HG03175 (cell line): ENCODE measurements around the gene BEST1.
"Not testable (repeated sequence)": the region's sequence is repeated elsewhere in the genome, so short reads cannot be mapped to it uniquely, and the experiment has no call there.

Source experiments
- ATAC-seq: cut with Tn5 transposase; IDR thresholded peaks from one replicate; pipeline ENCODE4 v1.9.1; 2021; ENCODE audit warnings: mild to moderate bottlenecking, moderate library complexity; ENCODE audit not compliant: unreplicated experiment

Gene BEST1

GRCh38 chr11:61963282-61964057 is 13.3 kb downstream of the BEST1 start:
- no peak for ATAC-seq

GRCh38 chr11:61964058-61964665 is 14.0 kb downstream of the BEST1 start:
- no peak for ATAC-seq

GRCh38 chr11:61964666-61965271 is 14.6 kb downstream of the BEST1 start:
- ATAC-seq = not testable (repeated sequence)

- ATAC-seq = no peak
These were observed 16.6 kb downstream of the BEST1 start for GRCh38 chr11:61966734-61967115.

- peak; percentile 52 for ATAC-seq
These were observed 17.2 kb downstream of the BEST1 start, which contains the start of gene FTH1 for GRCh38 chr11:61967116-61967923. Gene FTH1, minus strand, starts transcription at chr11:61967634. Its CDS starts 209 bp downstream, at chr11:61967425.

GRCh38 chr11:61967924-61968757 is 18.0 kb downstream of the BEST1 start:
- ATAC-seq = peak; percentile 31

- no peak for ATAC-seq
These were observed 18.7 kb downstream of the BEST1 start for GRCh38 chr11:61968758-61969390.

GRCh38 chr11:61969391-61969758 is 19.2 kb downstream of the BEST1 start:
- no peak for ATAC-seq

GRCh38 chr11:61969838-61970662 is 19.9 kb downstream of the BEST1 start:
- no peak for ATAC-seq

- ATAC-seq = no peak
These were observed 21.3 kb downstream of the BEST1 start for GRCh38 chr11:61971248-61972111.

- no peak for ATAC-seq
These were observed 22.0 kb downstream of the BEST1 start for GRCh38 chr11:61972112-61972671.

GRCh38 chr11:61972672-61973475 is 22.7 kb downstream of the BEST1 start:
- no peak for ATAC-seq

- ATAC-seq = no peak
These were observed 23.5 kb downstream of the BEST1 start for GRCh38 chr11:61973476-61974162.

GRCh38 chr11:61974766-61975631 is 24.8 kb downstream of the BEST1 start:
- no peak for ATAC-seq

GRCh38 chr11:61975638-61976419 is 25.7 kb downstream of the BEST1 start:
- no peak for ATAC-seq
